Measurements from ENCODE around the gene HEXIM1.

HEXIM1 gene

DNA sequence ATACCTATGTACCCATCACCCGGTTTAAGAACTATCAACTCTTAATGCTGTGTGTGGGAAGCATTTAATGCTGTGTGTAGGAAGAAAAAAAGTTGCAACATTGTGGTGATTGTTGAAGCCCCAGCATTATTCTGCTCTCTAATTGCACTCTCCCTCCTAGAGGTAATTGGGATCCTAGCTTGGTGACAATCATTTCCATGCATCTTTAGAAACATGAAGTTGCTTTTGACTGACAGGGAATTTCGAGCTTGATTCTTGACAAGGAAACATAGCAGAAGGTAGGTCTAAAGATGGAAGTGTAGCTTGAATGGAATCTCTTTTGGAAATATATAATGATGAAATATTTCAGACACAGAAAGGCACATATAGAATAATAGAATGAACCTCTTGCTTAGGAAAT, 40.7 kb downstream of the HEXIM1 start:
- H3K4me3 ChIP-seq (ENCODE audit: control insufficient read depth, low read depth, low read length), result no peak overlapping the region
- TF ChIP-seq, protein P1, sequence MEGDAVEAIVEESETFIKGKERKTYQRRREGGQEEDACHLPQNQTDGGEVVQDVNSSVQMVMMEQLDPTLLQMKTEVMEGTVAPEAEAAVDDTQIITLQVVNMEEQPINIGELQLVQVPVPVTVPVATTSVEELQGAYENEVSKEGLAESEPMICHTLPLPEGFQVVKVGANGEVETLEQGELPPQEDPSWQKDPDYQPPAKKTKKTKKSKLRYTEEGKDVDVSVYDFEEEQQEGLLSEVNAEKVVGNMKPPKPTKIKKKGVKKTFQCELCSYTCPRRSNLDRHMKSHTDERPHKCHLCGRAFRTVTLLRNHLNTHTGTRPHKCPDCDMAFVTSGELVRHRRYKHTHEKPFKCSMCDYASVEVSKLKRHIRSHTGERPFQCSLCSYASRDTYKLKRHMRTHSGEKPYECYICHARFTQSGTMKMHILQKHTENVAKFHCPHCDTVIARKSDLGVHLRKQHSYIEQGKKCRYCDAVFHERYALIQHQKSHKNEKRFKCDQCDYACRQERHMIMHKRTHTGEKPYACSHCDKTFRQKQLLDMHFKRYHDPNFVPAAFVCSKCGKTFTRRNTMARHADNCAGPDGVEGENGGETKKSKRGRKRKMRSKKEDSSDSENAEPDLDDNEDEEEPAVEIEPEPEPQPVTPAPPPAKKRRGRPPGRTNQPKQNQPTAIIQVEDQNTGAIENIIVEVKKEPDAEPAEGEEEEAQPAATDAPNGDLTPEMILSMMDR (IDR thresholded peaks at IDR 0.05; ENCODE audit: control insufficient read depth, insufficient read depth, low read depth, low read length, missing control alignments), result no peak
- DNase-seq (ENCODE audit: low read depth), result no peak

DNA sequence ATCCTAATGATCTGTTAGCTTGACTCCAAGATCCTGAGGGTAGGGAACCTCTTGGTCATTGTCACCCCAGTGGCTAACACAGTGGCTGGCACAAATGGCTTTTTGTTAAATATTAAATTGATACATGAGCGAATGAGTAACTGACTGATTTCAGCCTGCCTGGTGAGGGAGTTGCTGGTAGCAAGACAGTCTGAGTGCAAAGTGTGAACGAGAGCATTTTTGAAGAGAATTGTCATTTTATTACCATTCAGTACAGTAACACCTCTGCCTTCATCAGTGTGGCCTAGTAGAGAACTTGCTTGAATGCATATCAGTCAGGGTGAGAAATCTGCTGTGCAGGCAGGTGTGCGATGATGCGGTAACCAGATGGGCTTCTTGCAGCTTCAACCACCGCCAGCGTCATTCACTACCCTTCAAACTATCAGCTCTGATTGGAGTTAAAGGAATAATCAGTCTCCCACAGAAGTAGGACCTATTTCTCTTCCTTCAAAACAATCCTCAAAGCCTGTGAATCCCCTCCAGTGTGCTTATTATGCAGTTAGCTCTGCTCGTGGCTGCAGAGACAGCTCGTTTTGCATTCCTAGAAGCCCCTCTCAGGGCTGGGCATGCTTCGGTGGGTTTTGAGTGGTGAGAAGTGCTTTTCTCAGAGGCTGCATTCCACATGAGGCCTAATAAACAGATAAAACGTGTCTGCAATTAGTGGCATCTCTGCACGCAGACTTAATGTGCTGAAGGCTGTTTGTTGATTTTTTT, 42.4 kb downstream of the HEXIM1 start:
- H3K4me3 ChIP-seq (ENCODE audit: control insufficient read depth, low read depth, low read length), result no peak overlapping the region
- TF ChIP-seq, protein P1 (IDR thresholded peaks at IDR 0.05; ENCODE audit: control insufficient read depth, insufficient read depth, low read depth, low read length, missing control alignments), result no peak
- no peak for DNase-seq (ENCODE audit: low read depth)

DNA sequence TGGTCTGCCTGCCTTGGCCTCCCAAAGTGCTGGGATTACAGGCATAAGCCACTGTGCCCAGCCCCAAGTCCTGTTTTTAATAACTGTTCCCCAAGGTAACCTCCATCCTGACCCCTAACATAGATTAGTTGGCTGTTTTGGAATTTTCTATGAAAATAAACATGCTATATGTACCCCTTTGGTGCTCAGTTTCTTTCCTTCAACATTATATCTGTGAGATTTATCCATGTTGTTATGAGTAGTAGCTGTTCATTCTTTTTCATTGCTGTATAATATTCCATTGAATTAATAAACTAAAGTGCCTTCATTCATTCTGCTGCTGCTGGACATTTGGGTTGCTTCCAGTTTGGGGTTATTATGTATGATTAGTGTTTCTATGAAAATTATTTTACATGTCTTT, 47.1 kb downstream of the HEXIM1 start:
- TF ChIP-seq, protein P1 (IDR thresholded peaks at IDR 0.05; ENCODE audit: control insufficient read depth, insufficient read depth, low read depth, low read length, missing control alignments), result no peak
- no peak for DNase-seq (ENCODE audit: low read depth)

DNA sequence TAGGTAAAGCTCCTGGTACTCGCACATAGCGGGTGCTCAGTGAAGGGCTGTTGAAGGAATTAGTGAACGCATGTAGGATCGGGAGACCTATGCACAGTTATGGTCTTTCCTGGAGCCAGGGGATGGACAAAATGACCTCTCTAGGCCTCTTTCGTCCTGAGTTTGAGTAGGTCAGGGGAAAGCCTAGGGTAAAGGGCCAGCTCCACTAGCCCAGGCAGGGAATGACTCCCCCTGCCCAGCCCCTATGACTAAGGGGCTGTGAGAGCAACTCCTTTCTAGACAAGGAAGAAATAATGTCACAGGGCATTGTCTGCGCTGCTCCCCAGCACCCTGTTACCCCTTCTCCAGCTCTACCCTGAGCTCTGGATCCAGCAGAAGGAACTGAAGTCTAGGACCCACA, 48.8 kb downstream of the HEXIM1 start:
- TF ChIP-seq, protein P1 (IDR thresholded peaks at IDR 0.05; ENCODE audit: control insufficient read depth, insufficient read depth, low read depth, low read length, missing control alignments), result no peak
- no peak for DNase-seq (ENCODE audit: low read depth)

More for the DNA sequence above, 47.1 kb downstream of the HEXIM1 start:
- H3K4me3 ChIP-seq (ENCODE audit: control insufficient read depth, low read depth, low read length), result no peak overlapping the region

DNA sequence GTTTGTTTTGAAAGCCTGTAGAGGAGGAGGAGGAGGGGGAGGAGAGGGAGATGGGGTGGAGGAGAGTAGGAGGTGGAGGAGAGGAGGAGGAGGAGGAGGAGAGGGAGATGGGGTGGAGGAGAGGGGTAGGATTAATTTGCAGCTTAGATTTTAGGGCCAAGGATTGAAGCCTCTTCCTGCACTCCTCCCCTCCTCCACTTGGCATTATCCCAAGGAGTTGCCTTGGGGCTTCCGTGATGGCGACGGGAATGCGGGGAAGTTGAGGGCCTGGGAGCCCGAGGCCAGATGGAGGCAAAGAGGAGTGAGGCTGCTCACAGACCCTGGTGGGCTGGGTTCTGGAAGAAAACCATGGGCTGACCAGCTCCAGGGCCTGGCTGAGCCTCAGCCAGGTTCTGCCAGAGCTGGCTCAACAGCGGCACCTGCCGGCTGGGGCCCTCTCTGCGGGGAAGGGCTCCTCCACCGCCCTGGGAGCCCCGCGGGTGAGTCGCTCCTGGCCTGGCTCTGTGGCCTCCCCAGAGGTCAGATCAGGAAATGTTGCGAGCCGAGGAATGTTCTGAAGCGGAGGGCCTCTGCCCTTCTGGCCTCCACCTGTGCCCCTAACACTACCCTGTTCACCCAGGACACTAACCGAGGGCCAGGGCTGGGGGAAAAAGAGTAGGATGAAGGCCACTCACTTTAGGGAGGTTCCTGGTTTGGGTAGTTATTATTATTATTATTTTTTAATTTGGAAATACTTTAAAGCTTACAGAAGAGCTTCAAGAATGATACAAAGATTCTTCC, 49.5 kb downstream of the HEXIM1 start:
- TF ChIP-seq, protein P1 (IDR thresholded peaks at IDR 0.05; ENCODE audit: control insufficient read depth, insufficient read depth, low read depth, low read length, missing control alignments), result peak; percentile 99
- peak; percentile 35 for DNase-seq (ENCODE audit: low read depth)
- no peak overlapping the region for H3K4me3 ChIP-seq (ENCODE audit: control insufficient read depth, low read depth, low read length)

More for the DNA sequence above, 48.8 kb downstream of the HEXIM1 start:
- H3K4me3 ChIP-seq (ENCODE audit: control insufficient read depth, low read depth, low read length), result no peak overlapping the region

DNA sequence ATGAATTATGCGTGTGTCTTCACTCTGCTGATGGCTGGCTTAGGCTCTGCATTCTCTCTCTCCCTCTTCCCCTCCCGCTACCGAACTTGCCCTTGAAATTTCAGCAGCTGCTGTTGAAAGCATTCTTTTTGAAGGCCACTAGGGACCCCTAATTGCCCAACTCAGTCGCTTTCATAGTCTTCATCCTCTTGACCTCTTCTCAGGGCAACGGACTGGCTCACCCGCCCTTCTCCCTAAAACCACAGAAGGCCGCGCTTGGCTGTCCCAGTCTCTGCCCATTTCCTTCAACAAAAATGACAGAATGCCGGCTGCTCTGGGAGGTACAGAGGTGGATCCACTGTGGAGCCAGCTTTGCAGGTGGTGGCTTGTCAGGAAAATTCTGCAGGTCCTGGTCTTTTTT, 52.4 kb downstream of the HEXIM1 start:
- TF ChIP-seq, protein P1 (IDR thresholded peaks at IDR 0.05; ENCODE audit: control insufficient read depth, insufficient read depth, low read depth, low read length, missing control alignments), result no peak
- DNase-seq (ENCODE audit: low read depth), result no peak
- no peak overlapping the region for H3K4me3 ChIP-seq (ENCODE audit: control insufficient read depth, low read depth, low read length)
